ENCODE data around the gene LRBA.
"Not testable (repeated sequence)": the region's sequence is repeated elsewhere in the genome, so short reads cannot be mapped to it uniquely, and the experiment has no call there.

Gene LRBA, protein sequence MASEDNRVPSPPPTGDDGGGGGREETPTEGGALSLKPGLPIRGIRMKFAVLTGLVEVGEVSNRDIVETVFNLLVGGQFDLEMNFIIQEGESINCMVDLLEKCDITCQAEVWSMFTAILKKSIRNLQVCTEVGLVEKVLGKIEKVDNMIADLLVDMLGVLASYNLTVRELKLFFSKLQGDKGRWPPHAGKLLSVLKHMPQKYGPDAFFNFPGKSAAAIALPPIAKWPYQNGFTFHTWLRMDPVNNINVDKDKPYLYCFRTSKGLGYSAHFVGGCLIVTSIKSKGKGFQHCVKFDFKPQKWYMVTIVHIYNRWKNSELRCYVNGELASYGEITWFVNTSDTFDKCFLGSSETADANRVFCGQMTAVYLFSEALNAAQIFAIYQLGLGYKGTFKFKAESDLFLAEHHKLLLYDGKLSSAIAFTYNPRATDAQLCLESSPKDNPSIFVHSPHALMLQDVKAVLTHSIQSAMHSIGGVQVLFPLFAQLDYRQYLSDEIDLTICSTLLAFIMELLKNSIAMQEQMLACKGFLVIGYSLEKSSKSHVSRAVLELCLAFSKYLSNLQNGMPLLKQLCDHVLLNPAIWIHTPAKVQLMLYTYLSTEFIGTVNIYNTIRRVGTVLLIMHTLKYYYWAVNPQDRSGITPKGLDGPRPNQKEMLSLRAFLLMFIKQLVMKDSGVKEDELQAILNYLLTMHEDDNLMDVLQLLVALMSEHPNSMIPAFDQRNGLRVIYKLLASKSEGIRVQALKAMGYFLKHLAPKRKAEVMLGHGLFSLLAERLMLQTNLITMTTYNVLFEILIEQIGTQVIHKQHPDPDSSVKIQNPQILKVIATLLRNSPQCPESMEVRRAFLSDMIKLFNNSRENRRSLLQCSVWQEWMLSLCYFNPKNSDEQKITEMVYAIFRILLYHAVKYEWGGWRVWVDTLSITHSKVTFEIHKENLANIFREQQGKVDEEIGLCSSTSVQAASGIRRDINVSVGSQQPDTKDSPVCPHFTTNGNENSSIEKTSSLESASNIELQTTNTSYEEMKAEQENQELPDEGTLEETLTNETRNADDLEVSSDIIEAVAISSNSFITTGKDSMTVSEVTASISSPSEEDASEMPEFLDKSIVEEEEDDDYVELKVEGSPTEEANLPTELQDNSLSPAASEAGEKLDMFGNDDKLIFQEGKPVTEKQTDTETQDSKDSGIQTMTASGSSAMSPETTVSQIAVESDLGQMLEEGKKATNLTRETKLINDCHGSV (N-terminal part only)

DNA sequence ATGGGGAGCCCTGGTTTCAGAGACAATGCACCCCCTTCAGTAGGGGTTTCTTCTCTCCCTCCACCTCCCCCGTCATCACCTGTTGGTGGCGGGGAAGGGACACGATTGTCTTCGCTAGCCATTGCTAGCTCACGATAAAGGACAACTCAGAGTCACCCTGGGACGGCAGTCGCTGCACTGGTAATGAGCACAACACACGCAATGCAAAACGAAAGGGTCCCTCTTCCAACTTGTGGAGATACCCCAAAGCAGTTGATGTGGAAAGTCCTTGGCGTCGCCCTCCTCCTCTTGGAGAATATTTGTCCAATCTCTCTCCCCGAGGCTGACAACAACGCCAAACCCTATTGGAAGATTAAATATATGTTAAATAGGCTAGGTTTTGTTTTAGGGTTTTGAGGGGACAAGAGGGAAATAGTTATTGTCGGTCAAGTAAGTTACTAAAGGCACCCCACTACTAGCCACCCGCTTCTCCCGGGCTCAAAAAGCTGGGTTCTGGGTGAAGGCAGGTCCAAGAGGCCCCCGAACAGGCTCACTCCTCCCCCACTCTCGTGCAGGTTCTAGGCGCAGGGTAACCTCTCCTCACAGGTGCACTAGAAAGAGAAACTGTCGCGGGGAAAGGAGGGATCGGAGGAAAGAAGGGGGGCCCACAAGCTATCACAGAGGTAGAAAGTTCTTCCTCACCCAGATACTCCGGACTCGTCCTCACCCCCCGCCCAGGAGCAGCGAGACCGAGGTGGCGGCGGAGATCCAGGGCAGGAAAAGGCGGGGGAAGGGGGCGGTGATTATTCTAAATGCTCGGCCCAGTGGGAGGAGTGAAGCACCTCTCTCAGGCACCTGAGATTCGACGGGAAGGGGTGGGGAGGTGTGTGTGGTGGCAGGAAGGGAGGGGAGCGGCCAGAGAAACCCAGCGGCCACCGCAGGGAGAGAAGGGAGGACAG is at the start of gene LRBA:
Gene LRBA, minus strand, starts transcription at position 764 of the 938 bp plus-strand sequence. Its CDS starts 642 bp downstream, at position 122.
- peak; percentile 84 for DNase-seq
- H3K27ac Mint-ChIP-seq: peak within 1 kb of the TSS; percentile 96
- peak within 1 kb of the TSS; percentile 98 for H3K4me3 Mint-ChIP-seq
- no peaks in the 10 kb centered on the region for H3K9me3 Mint-ChIP-seq
- H3K27me3 Mint-ChIP-seq: no peaks in the 10 kb centered on the region
- peaks cover 28% of the 10 kb centered on the region for H3K4me1 Mint-ChIP-seq
- peaks cover 19% of the 10 kb centered on the region for H3K36me3 Mint-ChIP-seq (ENCODE audit: low read depth)
- peak; percentile 72 for ATAC-seq

DNA sequence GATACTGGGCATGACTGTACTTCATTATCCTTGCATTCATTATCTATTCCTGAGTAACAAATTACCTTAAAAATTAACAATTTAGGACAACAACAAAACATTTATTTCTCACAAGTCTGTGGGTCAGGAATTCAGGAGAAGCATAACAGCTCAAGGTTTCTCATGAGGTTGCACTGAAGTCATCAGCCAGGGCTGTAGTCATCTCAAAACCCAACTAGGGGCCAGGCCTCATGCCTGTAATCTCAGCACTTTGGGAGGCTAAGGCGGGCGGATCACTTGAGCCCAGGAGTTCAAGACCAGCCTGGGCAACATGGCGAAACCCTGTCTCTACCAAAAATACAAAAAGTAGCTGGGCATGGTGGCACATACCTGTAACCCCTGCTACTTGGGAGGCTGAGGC is 48.1 kb upstream of the LRBA start:
- not testable (repeated sequence) for H3K36me3 Mint-ChIP-seq (ENCODE audit: low read depth); DNase-seq; H3K9me3 Mint-ChIP-seq; H3K4me1 Mint-ChIP-seq; H3K4me3 Mint-ChIP-seq; ATAC-seq; H3K27ac Mint-ChIP-seq; H3K27me3 Mint-ChIP-seq

DNA sequence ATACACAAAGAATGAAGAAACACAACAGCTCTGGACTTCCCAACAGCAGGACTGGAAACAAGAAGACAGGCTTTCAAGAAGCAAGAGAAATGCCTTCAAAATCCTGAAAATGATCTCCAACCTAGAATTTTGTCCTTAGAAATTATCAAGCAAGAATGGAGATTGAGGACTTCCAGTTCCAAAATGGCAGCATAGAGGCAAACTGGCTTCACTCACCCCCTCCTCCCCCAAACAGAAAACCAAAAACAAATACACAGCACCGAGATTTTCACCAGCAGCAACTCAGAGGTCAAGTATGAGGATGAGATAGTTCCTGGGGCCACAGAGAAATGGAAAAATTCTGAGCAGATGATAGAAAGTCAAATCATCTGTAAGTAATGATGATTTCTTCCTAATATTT is 40.5 kb upstream of the LRBA start:
- no peak overlapping the region for H3K27ac Mint-ChIP-seq
- no peak overlapping the region for H3K4me3 Mint-ChIP-seq
- H3K36me3 Mint-ChIP-seq (ENCODE audit: low read depth): no peaks in the 10 kb centered on the region
- H3K4me1 Mint-ChIP-seq: peaks cover 2% of the 10 kb centered on the region
- ATAC-seq (no peak), DNase-seq (no peak)
- no peaks in the 10 kb centered on the region for H3K9me3 Mint-ChIP-seq
- H3K27me3 Mint-ChIP-seq: no peaks in the 10 kb centered on the region

DNA sequence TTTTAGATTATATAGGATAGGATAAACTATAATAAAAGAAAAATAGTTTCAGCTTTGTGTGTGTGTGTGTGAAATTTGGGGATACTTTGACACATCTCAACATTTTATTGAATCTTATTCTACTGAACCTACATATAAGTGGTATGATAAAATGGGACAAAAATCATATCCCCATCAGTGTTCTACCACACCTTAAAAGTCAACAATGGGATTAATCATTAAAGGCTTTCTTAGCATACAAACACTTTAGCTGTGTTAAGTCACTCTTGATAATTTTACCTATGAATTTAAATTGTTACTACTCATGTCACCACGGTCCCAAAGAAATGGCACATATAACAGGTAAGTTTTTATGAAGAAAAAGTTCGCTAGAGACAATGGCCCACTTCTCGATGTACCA is 37.7 kb upstream of the LRBA start:
- no peaks in the 10 kb centered on the region for H3K36me3 Mint-ChIP-seq (ENCODE audit: low read depth)
- no peak overlapping the region for H3K27ac Mint-ChIP-seq
- peaks cover 2% of the 10 kb centered on the region for H3K4me1 Mint-ChIP-seq
- no peak for ATAC-seq
- H3K4me3 Mint-ChIP-seq: no peak overlapping the region
- H3K9me3 Mint-ChIP-seq: no peaks in the 10 kb centered on the region
- no peak for DNase-seq
- no peaks in the 10 kb centered on the region for H3K27me3 Mint-ChIP-seq

DNA sequence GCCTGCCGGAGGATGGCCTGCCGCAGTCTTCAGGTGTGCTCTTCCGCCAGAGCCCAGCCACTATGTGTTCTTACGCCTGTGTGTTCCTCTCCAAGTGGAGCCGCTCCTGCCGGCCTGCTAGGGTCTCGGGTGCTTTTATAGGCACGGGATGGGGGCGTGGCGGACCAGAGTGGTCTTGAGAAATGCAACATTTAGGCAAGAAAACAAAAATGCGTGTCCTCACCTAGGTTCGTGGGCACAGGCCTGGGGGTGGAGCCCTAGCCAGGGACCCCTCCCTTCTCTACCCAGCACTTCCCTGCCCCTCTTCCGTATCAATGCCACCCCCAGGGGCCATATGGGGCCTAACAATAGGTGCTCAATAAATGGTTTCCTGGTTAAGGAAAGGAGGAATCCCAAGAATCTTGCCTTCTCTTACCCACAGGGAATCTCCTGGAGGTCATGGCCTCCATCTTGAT is 34.4 kb upstream of the LRBA start:
- no peak for DNase-seq
- Mint-ChIP-seq H3K4me3 (no peak overlapping the region), H3K27me3 (no peaks in the 10 kb centered on the region), H3K4me1 (peaks cover 2% of the 10 kb centered on the region), H3K9me3 (no peaks in the 10 kb centered on the region), H3K27ac (no peak overlapping the region), H3K36me3 (ENCODE audit: low read depth) (no peaks in the 10 kb centered on the region)
- ATAC-seq: no peak

DNA sequence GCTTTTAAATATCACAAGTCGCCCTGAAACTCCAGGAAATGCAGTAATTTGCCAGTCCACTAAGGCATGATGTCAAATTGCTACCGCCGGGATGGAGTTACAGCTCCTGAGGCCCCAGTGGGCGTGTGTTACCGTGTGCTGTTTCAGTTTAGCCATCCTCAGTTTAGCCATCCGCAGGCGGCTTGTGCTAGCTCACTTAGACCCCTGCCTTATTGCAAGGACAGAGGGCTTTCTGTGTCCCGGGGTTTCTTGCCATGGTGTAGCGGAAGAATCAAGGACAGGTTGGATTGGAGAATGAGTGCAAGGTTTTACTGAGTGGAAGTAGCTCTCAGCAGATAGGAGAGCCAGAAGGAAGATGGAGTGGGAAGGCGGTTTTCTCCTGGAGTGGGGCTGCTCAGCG is 33.8 kb upstream of the LRBA start:
- no peaks in the 10 kb centered on the region for H3K9me3 Mint-ChIP-seq
- H3K27ac Mint-ChIP-seq: no peak overlapping the region
- DNase-seq: no peak
- H3K4me1 Mint-ChIP-seq: peaks cover 2% of the 10 kb centered on the region
- H3K4me3 Mint-ChIP-seq: no peak overlapping the region
- no peaks in the 10 kb centered on the region for H3K36me3 Mint-ChIP-seq (ENCODE audit: low read depth)
- H3K27me3 Mint-ChIP-seq: no peaks in the 10 kb centered on the region
- ATAC-seq: no peak

DNA sequence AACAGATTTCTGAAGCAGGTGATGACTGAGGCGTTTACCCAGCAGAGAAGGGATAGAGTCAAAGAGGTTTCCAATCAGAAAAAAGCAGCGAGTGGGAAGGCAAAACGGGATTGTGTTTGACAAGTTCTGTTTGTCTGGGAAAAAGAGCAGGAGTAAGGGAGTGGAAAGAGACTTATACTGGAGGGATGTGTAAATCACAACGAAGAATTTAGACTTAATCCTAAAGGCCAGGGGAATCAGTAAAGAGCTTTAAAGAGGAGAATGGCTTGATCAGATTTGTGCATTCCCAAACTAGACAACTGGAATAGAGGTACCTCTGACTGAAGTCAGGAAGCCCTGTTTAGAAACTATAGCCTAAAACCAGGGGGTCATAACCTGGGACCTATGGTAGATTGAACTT is 31.5 kb upstream of the LRBA start:
- Mint-ChIP-seq H3K36me3 (ENCODE audit: low read depth) (no peaks in the 10 kb centered on the region), H3K4me3 (no peak overlapping the region), H3K4me1 (no peaks in the 10 kb centered on the region), H3K27ac (no peak overlapping the region), H3K9me3 (no peaks in the 10 kb centered on the region), H3K27me3 (no peaks in the 10 kb centered on the region)
- no peak for DNase-seq
- no peak for ATAC-seq

DNA sequence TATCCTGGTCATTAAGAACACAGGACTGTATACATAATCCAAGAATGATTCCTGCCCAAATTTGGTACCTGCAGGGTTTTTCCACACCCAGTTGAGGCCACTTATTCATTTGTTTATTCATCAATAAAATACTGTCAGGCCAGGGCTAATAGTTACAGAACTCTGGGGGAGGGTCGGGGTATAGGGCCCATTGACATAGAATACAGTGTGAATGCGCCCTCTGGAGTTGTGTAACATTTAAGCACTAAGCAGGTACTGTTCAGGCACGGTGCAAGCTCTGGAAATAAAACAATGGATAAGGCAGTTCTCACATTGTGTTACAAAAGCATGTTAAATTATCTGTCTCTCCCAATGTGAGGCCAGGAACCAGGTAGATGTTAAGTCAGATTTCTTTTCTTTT is 30.8 kb upstream of the LRBA start:
- no peaks in the 10 kb centered on the region for H3K27me3 Mint-ChIP-seq
- H3K27ac Mint-ChIP-seq: no peak overlapping the region
- DNase-seq (no peak), ATAC-seq (peak; percentile 65)
- no peaks in the 10 kb centered on the region for H3K9me3 Mint-ChIP-seq
- no peak overlapping the region for H3K4me3 Mint-ChIP-seq
- no peaks in the 10 kb centered on the region for H3K36me3 Mint-ChIP-seq (ENCODE audit: low read depth)
- H3K4me1 Mint-ChIP-seq: no peaks in the 10 kb centered on the region

DNA sequence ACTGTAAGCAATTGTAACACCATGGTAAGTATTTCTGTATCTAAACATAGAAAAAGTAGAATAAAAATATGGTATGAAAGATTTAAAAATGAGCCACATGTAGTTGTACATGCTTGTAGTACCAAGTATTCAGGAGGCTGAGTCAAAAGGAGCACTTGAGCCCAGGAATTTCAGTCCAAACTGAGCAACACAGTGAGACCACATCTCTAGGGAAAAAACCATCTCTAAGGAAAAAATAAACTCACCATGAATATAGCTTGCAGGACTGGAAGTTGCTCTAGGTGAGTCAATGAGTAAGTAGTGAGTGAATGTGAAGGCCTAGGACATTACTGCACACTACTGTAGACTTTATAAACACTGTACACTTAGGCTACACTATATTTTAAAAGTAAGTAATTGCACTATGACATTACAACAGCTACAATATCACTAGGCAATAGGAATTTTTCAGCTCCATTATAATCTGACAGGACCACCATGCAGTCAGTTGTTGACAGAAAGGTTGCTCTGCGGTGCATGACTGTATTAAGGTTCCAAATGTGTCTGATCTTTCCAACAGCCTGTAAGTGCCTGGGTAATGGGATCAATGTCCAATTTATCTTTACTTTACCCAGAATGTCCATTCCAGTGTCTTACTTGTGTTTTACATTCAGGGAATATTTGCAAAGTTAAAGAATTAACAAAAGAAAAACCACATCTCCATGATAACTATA is 28.9 kb upstream of the LRBA start:
- no peaks in the 10 kb centered on the region for H3K27me3 Mint-ChIP-seq
- no peaks in the 10 kb centered on the region for H3K36me3 Mint-ChIP-seq (ENCODE audit: low read depth)
- ATAC-seq (no peak), DNase-seq (no peak)
- no peaks in the 10 kb centered on the region for H3K4me1 Mint-ChIP-seq
- no peak overlapping the region for H3K27ac Mint-ChIP-seq
- H3K9me3 Mint-ChIP-seq: no peaks in the 10 kb centered on the region
- H3K4me3 Mint-ChIP-seq: no peak overlapping the region

DNA sequence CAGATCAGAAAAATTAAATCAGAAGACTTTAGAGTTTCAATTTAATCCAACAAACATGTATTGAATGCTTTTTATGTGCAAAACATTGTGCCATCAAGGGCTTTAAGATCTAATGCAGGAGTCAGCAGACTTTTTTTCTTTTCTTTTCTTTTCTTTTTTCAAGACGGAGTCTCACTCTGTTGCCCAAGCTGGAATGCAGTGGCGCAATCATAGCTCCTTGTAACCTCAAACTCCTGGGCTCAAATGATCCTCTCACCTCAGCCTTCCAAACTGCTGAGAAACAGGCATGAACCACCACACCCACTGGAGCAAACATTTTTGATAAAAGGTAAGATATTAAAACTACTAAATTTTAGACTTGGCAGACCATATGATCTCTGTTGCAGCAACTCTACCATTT is 24.6 kb upstream of the LRBA start:
- Mint-ChIP-seq H3K4me1 (peaks cover 5% of the 10 kb centered on the region), H3K36me3 (ENCODE audit: low read depth) (no peaks in the 10 kb centered on the region), H3K9me3 (peaks cover 4% of the 10 kb centered on the region), H3K27me3 (peaks cover 3% of the 10 kb centered on the region), H3K27ac (no peak overlapping the region), H3K4me3 (no peak overlapping the region)
- DNase-seq: no peak
- no peak for ATAC-seq

DNA sequence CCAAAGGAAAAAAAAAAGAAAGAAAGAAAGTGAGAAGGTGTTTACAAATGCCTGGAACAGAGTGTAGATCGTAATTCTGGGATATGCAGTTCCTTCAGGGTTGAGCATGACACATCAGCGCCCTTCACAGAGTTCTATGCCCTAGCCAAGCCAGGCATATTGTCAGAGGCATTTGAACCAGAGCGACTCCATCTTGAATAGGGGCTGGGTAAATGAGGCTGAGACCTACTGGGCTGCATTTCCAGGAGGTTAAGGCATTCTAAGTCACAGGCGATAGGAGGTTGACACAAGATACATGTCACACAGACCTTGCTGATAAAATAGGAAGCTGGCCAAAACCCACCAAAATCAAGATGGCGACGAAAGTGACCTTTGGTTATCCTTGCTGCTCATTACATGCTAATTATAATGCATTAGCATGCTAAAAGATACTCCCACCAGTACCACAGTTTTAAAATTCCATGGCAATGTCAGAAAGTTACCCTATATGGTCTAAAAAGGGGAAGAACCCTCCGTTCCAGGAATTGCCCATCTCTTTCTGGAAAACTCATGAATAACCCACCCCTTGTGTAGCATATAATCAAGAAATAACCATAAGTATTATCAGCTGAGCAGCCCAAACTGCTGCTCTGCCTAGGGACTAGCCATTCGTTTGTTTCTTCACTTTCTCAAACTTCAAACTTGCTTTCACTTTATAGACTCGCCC is 23.5 kb upstream of the LRBA start:
- Mint-ChIP-seq H3K4me3 (no peak overlapping the region), H3K36me3 (ENCODE audit: low read depth) (no peaks in the 10 kb centered on the region), H3K27me3 (peaks cover 6% of the 10 kb centered on the region), H3K9me3 (peaks cover 4% of the 10 kb centered on the region), H3K4me1 (peaks cover 7% of the 10 kb centered on the region), H3K27ac (no peak overlapping the region)
- no peak for DNase-seq
- ATAC-seq: no peak

DNA sequence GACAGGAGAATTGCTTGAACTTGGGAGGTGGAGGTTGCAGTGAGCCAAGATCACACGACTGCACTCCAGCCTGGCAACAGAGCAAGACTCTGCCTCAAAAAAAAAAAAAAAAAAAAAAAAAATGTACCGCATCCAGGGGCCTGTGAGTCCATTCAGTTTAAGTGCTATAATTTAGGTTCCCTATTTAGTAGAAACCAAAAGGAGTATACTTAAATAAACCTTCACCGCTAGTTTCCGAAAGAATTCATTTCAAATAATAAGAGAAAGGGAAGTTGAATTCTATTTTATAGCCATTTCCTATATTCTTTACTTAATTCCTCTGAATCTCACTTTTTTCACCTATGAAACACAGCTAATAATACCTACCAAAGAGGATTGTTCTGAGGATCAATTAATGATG is 20.8 kb upstream of the LRBA start:
- no peaks in the 10 kb centered on the region for H3K36me3 Mint-ChIP-seq (ENCODE audit: low read depth)
- DNase-seq (no peak), ATAC-seq (no peak)
- H3K4me3 Mint-ChIP-seq: no peak overlapping the region
- no peak overlapping the region for H3K27ac Mint-ChIP-seq
- H3K27me3 Mint-ChIP-seq: peaks cover 6% of the 10 kb centered on the region
- H3K9me3 Mint-ChIP-seq: peaks cover 4% of the 10 kb centered on the region
- H3K4me1 Mint-ChIP-seq: peaks cover 24% of the 10 kb centered on the region

DNA sequence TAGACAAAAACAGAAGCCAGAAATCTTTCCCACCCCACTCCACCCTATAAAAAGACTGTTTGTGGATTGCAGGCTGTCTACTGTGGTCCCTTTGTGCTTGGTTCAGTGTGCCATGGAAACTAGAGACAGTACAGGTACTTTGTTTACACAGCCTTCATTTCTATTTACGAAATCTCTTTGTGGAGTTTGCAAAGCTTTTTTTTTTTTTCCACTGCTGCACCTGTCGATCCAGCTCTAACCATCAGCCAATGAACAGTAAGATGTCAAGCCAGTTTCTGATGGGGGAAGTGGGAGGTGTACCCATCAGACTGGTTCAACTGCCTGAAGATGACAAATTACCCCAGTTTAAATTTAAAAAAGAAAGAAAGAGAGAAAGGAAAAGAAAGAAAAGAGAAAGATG is 20.2 kb upstream of the LRBA start:
- H3K27ac Mint-ChIP-seq: no peak overlapping the region
- no peak overlapping the region for H3K4me3 Mint-ChIP-seq
- DNase-seq (no peak), ATAC-seq (no peak)
- peaks cover 29% of the 10 kb centered on the region for H3K4me1 Mint-ChIP-seq
- H3K9me3 Mint-ChIP-seq: peaks cover 4% of the 10 kb centered on the region
- peaks cover 6% of the 10 kb centered on the region for H3K27me3 Mint-ChIP-seq
- no peaks in the 10 kb centered on the region for H3K36me3 Mint-ChIP-seq (ENCODE audit: low read depth)
